GM19372 (cell line): ENCODE measurements around the gene SLC39A7.

Experiments used
- ATAC-seq: cut with Tn5 transposase; IDR thresholded peaks from one replicate; pipeline ENCODE4 v1.9.1; 2021; ENCODE audit warnings: mild to moderate bottlenecking, low read depth, moderate library complexity; ENCODE audit not compliant: unreplicated experiment

Gene SLC39A7

DNA sequence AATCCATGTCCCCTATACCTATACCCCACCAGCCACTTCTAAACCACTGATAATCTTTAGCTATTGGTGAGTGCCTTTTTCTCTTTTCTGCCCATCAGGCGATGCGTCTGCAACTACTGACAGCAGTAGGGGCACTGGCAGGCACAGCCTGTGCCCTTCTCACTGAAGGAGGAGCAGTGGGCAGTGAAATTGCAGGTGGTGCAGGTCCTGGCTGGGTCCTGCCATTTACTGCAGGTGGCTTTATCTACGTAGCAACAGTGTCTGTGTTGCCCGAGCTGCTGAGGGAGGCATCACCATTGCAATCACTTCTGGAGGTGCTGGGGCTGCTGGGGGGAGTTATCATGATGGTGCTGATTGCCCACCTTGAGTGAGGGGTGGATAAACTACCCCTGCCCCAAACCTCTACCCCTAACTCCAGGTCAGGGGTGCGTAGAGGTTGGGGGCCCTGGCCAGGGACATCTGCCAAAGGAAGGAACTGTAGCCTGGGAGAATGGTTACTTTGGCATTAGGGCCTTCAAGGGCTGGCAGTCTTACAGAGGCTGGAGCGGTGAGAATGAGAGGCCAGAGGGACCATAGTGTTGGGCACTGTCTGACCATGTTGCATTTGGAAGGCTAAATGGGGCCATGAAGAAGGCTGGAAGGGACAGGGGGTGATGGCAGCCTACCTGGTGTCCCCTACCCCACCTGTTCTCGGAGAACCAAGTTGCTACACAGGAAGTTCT is 2.9 kb downstream of the SLC39A7 start:
- no peak for ATAC-seq

DNA sequence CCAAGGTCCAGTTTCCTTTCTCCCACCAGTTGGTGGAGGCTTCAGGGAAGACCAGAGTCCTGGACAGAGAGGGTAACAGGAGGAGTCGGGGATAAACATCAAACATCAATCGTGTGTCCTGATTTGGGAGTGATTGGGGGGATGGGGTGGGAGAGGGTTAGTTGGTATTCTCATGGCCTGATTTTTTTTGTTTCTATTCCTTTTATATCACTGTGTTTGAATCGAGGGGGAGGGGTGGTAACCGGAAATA is 3.4 kb downstream of the SLC39A7 start:
- no peak for ATAC-seq

DNA sequence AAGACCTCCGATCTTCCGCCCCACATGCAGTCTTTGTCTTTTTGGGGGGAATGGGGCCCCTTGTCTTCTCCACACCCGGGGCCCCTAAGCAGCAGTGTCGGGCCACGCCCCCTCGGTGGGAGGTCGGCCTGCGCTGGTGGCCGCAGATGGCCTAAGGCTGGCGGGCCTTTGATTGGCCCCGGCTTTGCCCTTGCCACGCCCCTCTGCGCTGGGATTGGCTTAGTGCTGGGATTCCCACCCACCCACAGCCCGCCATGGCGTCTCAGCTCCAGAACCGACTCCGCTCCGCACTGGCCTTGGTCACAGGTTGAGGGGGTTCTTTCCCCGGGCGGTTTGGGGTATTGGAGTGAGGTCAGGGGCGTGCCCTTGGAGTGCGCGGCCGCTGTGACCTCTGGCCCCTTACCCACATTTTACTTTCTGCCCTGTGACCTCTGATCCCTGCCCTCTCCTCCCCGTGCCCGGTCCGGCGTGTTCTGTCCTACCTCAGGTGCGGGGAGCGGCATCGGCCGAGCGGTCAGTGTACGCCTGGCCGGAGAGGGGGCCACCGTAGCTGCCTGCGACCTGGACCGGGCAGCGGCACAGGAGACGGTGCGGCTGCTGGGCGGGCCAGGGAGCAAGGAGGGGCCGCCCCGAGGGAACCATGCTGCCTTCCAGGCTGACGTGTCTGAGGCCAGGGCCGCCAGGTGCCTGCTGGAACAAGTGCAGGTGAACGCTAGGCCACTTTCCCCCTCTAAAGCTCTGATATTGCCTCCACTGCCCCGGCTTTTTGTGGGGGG is 3.9 kb downstream of the SLC39A7 start, which contains the start of gene HSD17B8:
Gene HSD17B8 (plus strand): TSS at position 241 of the 776 bp plus-strand sequence. CDS start 14 bp downstream, at position 255.
- no peak for ATAC-seq

DNA sequence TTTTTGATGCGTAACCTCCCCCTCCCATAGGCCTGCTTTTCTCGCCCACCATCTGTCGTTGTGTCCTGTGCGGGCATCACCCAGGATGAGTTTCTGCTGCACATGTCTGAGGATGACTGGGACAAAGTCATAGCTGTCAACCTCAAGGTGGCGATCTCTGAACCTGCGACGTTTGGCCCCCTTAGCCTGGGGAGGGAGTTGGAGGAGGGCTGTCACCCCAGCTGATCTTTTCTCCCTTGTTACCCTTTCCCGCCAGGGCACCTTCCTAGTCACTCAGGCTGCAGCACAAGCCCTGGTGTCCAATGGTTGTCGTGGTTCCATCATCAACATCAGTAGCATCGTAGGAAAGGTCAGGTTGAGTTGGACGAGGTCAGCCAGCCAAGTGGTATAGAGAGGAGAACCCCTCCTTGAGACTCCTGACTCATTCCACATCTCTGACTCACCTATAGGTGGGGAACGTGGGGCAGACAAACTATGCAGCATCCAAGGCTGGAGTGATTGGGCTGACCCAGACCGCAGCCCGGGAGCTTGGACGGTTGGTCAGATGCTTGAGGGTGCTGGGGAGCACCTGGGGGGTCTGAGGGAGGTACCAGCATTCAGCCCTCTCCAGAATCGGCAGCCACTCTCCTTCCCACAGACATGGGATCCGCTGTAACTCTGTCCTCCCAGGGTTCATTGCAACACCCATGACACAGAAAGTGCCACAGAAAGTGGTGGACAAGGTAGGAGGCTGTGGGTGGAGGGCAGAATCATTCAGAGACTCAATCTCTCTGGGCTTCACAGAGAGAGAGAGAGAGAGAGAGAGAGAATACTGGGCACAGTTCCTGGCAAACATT is 4.7 kb downstream of the SLC39A7 start:
- no peak for ATAC-seq

DNA sequence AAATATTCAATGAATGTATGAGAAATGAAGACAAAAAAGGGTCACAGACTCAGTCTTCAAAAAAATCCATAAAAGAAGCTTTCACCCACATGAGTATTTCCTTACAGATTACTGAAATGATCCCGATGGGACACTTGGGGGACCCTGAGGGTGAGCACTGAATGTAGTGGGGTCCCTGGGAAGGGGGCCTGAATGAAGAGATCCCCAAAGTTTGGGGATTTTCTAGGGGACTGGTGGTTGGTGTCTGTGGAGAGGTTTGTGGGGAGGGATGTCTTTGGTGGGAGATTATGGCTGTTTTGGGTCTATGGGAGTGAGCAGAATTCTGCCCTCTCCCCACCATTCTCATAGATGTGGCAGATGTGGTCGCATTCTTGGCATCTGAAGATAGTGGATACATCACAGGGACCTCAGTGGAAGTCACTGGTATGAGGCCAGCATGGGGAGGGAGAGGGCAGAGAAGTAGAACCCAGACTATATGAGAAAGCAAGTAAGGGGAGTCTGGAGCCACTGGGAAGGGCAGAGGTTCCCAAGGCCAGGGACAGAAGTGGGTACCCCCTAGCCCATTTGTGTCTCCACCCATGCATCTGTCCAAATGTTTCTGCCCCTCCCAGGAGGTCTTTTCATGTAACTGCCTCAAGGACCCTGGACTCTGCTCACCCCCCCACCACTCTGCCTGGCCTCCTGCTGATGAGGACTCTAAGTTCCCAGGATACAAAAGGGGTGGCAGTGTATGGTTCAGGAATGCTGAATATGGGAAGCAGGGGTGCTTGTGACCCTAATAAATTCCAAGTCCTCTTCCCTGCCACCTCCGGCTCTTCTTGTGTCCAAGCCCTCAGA is 5.6 kb downstream of the SLC39A7 start:
- no peak for ATAC-seq

DNA sequence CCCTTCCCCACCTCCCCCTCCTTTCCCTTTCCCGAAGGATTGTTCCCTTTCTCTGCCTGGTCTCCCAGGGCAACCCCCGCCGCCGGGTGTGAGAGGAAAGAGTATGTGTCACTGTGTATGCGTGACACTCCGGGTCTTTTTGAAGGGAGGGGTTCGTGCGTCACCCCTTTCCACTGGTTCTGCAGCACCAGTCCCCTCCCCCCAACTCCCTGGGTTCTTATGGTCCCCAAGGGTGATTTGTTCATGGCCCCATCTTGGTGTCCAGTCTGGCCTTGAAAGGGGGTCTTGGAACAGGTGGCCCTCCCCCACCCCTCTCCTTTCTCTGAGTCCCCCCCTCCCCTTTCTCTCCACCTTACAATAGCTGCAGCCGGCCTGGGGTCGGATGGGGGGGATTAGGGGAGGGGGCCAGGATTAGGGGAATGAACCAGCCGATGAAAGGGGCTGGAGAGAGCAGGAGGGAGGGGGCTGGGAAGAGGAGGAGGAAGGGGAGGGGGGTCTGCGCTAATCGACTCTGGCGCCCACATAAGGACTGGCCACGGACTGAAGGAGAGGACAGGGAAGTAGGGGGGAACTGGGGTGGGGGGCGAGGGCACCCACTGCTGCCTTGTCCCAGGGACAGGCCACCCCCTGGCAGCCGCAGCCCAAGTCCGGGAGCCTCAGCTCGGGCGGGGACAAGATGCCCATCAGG is 6.3 kb downstream of the SLC39A7 start:
- ATAC-seq = no peak

DNA sequence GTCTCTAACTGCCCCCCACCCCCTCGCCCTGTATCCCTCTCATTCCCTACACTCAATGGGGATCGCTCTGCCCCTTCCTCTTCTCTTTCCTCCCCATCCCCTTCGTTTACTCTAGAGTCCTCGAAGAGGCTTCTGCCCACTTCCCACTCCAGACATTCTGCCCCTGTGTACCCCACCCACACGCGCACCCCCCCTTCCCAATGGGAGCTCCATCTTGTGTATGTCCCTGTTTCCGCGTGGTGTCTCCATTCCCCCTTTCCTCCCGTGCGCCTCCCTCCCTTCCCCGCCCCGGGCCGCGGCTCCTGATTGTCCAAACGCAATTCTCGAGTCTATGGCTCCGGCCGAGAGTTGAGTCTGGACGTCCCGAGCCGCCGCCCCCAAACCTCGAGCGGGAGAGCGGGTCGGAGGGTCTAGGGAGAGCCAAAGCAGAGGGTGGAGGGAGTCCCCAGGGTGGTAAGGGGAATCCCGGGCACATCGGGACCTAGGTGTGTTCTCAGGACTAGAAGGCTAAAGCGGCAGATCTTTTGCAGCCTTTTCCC is 7.0 kb downstream of the SLC39A7 start:
- no peak for ATAC-seq

GRCh38 chr6:33208091-33208967 is 7.7 kb downstream of the SLC39A7 start, which contains the start of gene RING1:
RING1 (plus strand) TSS chr6:33208500; CDS start chr6:33208823, 323 bp downstream.
- peak; percentile 61 for ATAC-seq

DNA sequence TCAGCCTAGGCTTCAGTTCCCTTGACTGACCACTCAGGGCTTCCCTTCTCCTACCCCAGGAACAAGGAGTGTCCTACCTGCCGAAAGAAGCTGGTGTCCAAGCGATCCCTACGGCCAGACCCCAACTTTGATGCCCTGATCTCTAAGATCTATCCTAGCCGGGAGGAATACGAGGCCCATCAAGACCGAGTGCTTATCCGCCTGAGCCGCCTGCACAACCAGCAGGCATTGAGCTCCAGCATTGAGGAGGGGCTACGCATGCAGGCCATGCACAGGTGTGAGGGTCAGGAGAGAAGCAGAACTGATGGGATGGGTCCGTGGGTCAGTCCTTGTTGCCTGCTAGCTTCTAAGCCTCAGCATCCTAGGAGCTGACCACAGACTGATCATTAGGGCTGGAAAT is 9.2 kb downstream of the SLC39A7 start:
- no peak for ATAC-seq

GRCh38 chr6:33211136-33211535 is 10.5 kb downstream of the SLC39A7 start:
- ATAC-seq = no peak

DNA sequence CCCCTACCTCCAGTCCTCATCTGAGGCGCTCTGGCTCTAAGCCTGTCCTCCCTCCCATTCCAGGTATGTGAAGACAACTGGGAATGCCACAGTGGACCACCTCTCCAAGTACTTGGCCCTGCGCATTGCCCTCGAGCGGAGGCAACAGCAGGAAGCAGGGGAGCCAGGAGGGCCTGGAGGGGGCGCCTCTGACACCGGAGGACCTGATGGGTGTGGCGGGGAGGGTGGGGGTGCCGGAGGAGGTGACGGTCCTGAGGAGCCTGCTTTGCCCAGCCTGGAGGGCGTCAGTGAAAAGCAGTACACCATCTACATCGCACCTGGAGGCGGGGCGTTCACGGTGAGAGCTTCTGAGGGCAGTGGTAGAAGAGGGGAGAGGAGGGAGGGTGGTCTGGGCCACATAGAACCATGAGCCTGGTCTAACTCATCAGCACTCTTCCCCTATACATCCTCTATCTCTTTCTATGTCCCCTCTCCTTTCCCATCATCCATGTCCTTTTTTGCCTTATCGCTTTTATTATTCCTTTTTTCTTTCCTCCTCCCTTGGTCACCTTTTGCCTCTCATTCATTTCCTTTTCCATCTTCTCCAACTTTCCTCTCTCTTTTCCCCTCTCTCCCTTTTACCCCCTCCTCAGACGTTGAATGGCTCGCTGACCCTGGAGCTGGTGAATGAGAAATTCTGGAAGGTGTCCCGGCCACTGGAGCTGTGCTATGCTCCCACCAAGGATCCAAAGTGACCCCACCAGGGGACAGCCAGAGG is 11.2 kb downstream of the SLC39A7 start:
- ATAC-seq = no peak

GRCh38 chr6:33212857-33213165 is 12.1 kb downstream of the SLC39A7 start:
- ATAC-seq = no peak

DNA sequence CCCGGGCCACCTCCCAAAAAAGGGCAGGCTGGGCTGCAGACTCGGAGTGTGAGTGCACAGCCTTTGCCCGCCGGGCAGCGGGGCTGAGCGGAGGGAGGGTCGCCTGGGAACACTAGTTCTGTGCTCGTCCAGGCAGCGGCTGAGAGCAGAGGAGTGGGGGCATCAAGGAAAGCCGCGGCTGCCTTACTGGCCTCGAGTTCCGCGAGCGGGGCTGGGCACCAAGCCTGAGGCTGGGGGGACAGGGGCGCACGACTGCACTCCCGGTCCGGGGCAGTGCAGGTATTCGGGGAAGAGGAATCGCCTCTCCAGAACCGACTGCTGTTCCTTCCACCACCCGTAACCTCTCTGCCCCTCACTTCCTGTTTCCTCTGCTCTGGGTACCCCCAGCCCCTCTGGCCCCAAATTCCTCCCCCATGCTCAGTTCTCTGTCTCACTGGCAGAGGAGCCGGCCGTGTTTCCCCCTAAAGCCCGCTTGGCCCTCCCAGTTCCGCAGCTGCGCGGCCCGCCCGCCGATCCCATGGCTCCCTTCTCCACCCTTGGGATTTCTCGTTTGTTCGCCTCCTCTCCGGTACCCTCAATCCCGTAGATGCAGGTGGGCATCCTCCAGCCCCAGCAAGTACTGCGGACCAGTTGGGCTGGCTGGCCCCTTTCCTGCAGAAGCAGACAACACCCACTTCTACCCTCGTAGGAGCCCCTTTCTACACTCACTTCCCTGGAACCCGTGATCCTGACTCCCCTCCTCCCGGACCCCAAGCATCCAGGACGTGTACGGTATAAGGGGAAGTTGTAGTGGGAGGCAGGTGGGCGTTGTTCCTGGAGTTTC is 12.7 kb downstream of the SLC39A7 start:
- ATAC-seq = no peak

DNA sequence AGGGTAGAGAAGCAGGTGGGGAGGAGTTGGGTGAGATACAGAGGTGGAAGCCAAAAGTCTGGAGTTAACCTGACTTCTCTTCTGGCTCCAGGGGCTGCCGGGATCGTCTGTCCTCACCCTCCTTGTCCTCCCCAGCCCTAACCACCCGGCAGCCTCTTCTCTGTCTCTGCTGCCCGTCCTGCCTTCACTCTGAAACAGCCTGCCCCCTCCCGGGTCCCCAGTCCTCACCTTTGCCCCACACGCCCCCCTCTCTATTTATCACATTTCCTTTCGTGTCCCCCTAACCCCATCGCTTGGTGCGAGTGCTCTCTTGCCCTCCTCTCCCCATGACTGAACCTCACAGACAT is 13.3 kb downstream of the SLC39A7 start:
- ATAC-seq = no peak

GRCh38 chr6:33215271-33216116 is 14.8 kb downstream of the SLC39A7 start:
- ATAC-seq = no peak

GRCh38 chr6:33216117-33216649 is 15.5 kb downstream of the SLC39A7 start:
- ATAC-seq = no peak
